CD14-positive monocyte (primary cell): ENCODE measurements around the gene TP73. TPM values are rescaled to one million over a fixed set of nuclear protein-coding genes. Genes with fewer than 3 reads are reported as not detected.
A peak's percentile ranks its signal among the peaks of the same experiment; 100 is the strongest.

ENCODE experiments used
- DNase-seq, 3 donors: peaks; one replicate each; pipeline ENCODE4 v3.0.0-alpha.2; 2011 to 2022
- H2AFZ ChIP-seq: 2 replicates; pipeline ENCODE4 v1.6.0; 2012; ENCODE audit warnings: mild to moderate bottlenecking, low read depth, low read length, inconsistent platforms; ENCODE audit not compliant: insufficient read depth, poor library complexity, severe bottlenecking
- H3K27ac ChIP-seq, 2 donors: 1 replicate in 1 of 2; 2 replicates in 1 of 2; pipeline ENCODE4 v1.5.1; 2012 to 2013; ENCODE audit warnings: low read length in 2 of 2, control low read depth in 1 of 2, inconsistent platforms in 1 of 2, low read depth in 1 of 2, mild to moderate bottlenecking in 1 of 2
- H3K27me3 ChIP-seq, 2 donors: one replicate each; pipeline versions ENCODE4 v1.6.0 to v1.6.1; 2011 to 2013; ENCODE audit warnings: low read length in 2 of 2; ENCODE audit not compliant: control insufficient read depth in 2 of 2, insufficient read depth in 2 of 2
- H3K36me3 ChIP-seq, 2 donors: replicated peaks in 1 of 2; 1 replicate in 1 of 2; 2 replicates in 1 of 2; pipeline versions ENCODE4 v1.5.1 to v1.6.1; 2012 to 2013; ENCODE audit warnings: low read length in 2 of 2, control low read depth in 1 of 2, inconsistent platforms in 1 of 2, mild to moderate bottlenecking in 1 of 2; ENCODE audit not compliant: insufficient read depth in 2 of 2, control insufficient read depth in 1 of 2
- H3K4me1 ChIP-seq, 2 donors: 1 replicate in 1 of 2; 2 replicates in 1 of 2; pipeline versions ENCODE4 v1.5.1 to v1.6.1; 2012 to 2013; ENCODE audit warnings: low read length in 2 of 2, control low read depth in 1 of 2, inconsistent platforms in 1 of 2, mild to moderate bottlenecking in 1 of 2, moderate library complexity in 1 of 2; ENCODE audit not compliant: insufficient read depth in 2 of 2, control insufficient read depth in 1 of 2
- H3K4me2 ChIP-seq: replicated peaks from 2 replicates; pipeline ENCODE3; 2012; ENCODE audit warnings: low read length, moderate library complexity, mild to moderate bottlenecking; ENCODE audit not compliant: poor library complexity, severe bottlenecking; ENCODE audit errors: extremely low read depth
- H3K4me3 ChIP-seq, 3 experiments: fragments of 200-600 bp in 1 of 3; sonication (generic) in 1 of 3; replicated peaks in 1 of 3; 1 replicate in 2 of 3; 2 replicates in 1 of 3; pipeline ENCODE4 v1.5.1; 2011 to 2013; ENCODE audit warnings: low read length in 3 of 3, mild to moderate bottlenecking in 3 of 3, control low read depth in 2 of 3, low read depth in 2 of 3, inconsistent platforms in 1 of 3, moderate library complexity in 1 of 3
- H3K79me2 ChIP-seq: 2 replicates; pipeline ENCODE4 v1.6.0; 2012; ENCODE audit warnings: mild to moderate bottlenecking, control low read depth, inconsistent platforms, low read length, moderate library complexity; ENCODE audit not compliant: insufficient read depth
- H3K9ac ChIP-seq: 2 replicates; pipeline ENCODE4 v1.6.0; 2017; ENCODE audit warnings: low read length, mild to moderate bottlenecking; ENCODE audit not compliant: insufficient read depth, poor library complexity, severe bottlenecking
- H3K9me3 ChIP-seq, 2 donors: replicated peaks in 1 of 2; 1 replicate in 1 of 2; 2 replicates in 1 of 2; pipeline versions ENCODE4 v1.5.1 to v1.6.1; 2012 to 2013; ENCODE audit warnings: low read length in 2 of 2, control low read depth in 1 of 2; ENCODE audit not compliant: control insufficient read depth in 1 of 2, insufficient read depth in 1 of 2
- H4K20me1 ChIP-seq: 2 replicates; pipeline ENCODE4 v1.6.0; 2012; ENCODE audit warnings: mild to moderate bottlenecking, low read length, control low read depth, moderate library complexity; ENCODE audit not compliant: insufficient read depth
- H3K27ac Mint-ChIP-seq, 7 donors: one replicate each; pipeline ENCODE4 v1.8.0; 2020; ENCODE audit warnings: mild to moderate bottlenecking in 7 of 7, mixed read lengths in 7 of 7, moderate library complexity in 6 of 7, inconsistent platforms in 2 of 7
- H3K27me3 Mint-ChIP-seq, 3 donors: one replicate each; pipeline ENCODE4 v1.8.0; 2021 to 2022; ENCODE audit warnings: low read depth in 3 of 3, mild to moderate bottlenecking in 3 of 3, mixed read lengths in 3 of 3, moderate library complexity in 3 of 3, inconsistent platforms in 1 of 3
- H3K36me3 Mint-ChIP-seq, 2 donors: one replicate each; pipeline ENCODE4 v1.8.0; 2020; ENCODE audit warnings: mixed read lengths in 2 of 2, inconsistent platforms in 1 of 2, mild to moderate bottlenecking in 1 of 2
- H3K4me1 Mint-ChIP-seq: one replicate; pipeline ENCODE4 v1.8.0; 2020; ENCODE audit warnings: mild to moderate bottlenecking, mixed read lengths
- H3K4me3 Mint-ChIP-seq, 2 donors: one replicate each; pipeline ENCODE4 v1.8.0; 2020; ENCODE audit warnings: mild to moderate bottlenecking in 2 of 2, mixed read lengths in 2 of 2, moderate library complexity in 1 of 2
- H3K9me3 Mint-ChIP-seq, 7 donors: one replicate each; pipeline ENCODE4 v1.8.0; 2020 to 2022; ENCODE audit warnings: mixed read lengths in 7 of 7, mild to moderate bottlenecking in 6 of 7, moderate library complexity in 6 of 7, inconsistent platforms in 2 of 7
- WGBS: methylation state at CpG from one replicate; pipeline ENCODE4 v1.1.5; 2013; ENCODE audit warnings: missing lambda C conversion rate; ENCODE audit not compliant: insufficient coverage; 5-methylcytosine and 5-hydroxymethylcytosine counted together
- intact Hi-C, 2 donors: fragments of 100-400 bp; cut with micrococcal nuclease; formaldehyde crosslinking; loops; one replicate each; pipeline versions ENCODE4 v1.15.0 to v1.15.1; 2023
- polyA plus RNA-seq, 3 donors: library from polyadenylated mRNA; depleted of rRNA in 1 of 3; unstranded in 2 of 3; stranded (reverse) in 1 of 3; fragments of 300-500 nt in 2 of 3; fragments of >200 nt in 1 of 3; fragmentation: Illumina TruSeq in 2 of 3; gene quantifications; 1 replicate in 2 of 3; 2 replicates in 1 of 3; pipeline ENCODE4 v1.2.3, GENCODE V29; 2012 to 2021
- TF ChIP-seq, protein P1 (sequence below): fragments of 200-600 bp; IDR thresholded peaks from one replicate; pipeline ENCODE4 v1.8.0; 2022; ENCODE audit warnings: antibody characterized with exemption, mild to moderate bottlenecking

TP73 gene
- polyA plus RNA-seq, 3 donors = 0.21 to 0.42 TPM; not detected in 1

DNA sequence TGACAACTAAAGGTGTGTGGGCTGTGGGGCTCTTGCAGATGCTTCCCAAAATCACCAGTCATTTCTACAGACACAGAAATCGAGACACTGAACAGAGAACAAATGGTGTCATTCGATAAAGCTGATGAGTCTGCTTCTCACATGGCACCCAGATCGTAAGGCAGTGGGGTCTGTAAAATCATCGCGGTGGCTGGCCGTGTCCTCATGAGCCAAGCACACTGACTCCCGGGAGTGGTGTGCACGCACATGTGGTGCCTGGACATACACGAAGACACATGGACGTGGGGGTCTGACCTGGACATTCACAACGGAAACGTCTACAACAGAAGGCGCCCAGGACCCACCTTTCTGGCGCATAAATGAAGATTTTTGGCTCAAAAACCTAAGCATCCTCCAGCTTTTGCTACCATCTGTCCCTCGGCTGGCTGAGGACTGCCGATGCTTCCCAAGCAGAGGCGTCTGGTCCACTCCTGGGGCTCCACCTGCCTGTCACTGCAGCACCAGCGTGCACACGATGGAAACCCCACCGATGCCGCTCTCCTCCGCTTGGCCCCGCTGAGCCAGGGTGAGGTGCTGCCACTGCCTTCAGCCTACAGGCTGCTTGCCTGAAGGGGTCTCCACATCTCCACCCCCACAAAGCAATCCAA, 127.1 kb downstream of the TP73 start:
- H3K4me3 ChIP-seq = no peak overlapping the region
- H4K20me1 ChIP-seq = peaks cover 6% of the 10 kb centered on the region
- no peak overlapping the region for H2AFZ ChIP-seq
- Mint-ChIP-seq H3K9me3 (no peaks in the 10 kb centered on the region), H3K36me3 (peaks cover 50 to 61% of the 10 kb centered on the region in 2 donors), H3K27me3 (peaks cover 1 to 2% (median 1%) of the 10 kb centered on the region in 3 donors), H3K4me3 (no peak overlapping the region), H3K27ac (peak overlapping the region in 1 of 7 donors; percentile 28), H3K4me1 (peaks cover 11% of the 10 kb centered on the region)
- peaks cover 11 to 13% of the 10 kb centered on the region in 2 donors for H3K4me1 ChIP-seq
- no peak overlapping the region for H3K27ac ChIP-seq
- no peak for DNase-seq
- H3K79me2 ChIP-seq = no peaks in the 10 kb centered on the region
- H3K27me3 ChIP-seq = no peaks in the 10 kb centered on the region
- 95% methylated on average over 23 of the region's 23 CpGs for WGBS
- H3K9ac ChIP-seq = no peak overlapping the region
- no peak overlapping the region for H3K4me2 ChIP-seq
- intact Hi-C loops = loop anchor here in 1 of 2 donors (10.0 kb wide), 2 partner anchors 125 to 155 kb away; partner anchors contain the start of genes C1orf174 and TPRG1L
- TF ChIP-seq, protein P1, sequence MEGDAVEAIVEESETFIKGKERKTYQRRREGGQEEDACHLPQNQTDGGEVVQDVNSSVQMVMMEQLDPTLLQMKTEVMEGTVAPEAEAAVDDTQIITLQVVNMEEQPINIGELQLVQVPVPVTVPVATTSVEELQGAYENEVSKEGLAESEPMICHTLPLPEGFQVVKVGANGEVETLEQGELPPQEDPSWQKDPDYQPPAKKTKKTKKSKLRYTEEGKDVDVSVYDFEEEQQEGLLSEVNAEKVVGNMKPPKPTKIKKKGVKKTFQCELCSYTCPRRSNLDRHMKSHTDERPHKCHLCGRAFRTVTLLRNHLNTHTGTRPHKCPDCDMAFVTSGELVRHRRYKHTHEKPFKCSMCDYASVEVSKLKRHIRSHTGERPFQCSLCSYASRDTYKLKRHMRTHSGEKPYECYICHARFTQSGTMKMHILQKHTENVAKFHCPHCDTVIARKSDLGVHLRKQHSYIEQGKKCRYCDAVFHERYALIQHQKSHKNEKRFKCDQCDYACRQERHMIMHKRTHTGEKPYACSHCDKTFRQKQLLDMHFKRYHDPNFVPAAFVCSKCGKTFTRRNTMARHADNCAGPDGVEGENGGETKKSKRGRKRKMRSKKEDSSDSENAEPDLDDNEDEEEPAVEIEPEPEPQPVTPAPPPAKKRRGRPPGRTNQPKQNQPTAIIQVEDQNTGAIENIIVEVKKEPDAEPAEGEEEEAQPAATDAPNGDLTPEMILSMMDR = no peak
- peaks cover 58% of the 10 kb centered on the region in 2 donors for H3K36me3 ChIP-seq
- H3K9me3 ChIP-seq = no peaks in the 10 kb centered on the region

DNA sequence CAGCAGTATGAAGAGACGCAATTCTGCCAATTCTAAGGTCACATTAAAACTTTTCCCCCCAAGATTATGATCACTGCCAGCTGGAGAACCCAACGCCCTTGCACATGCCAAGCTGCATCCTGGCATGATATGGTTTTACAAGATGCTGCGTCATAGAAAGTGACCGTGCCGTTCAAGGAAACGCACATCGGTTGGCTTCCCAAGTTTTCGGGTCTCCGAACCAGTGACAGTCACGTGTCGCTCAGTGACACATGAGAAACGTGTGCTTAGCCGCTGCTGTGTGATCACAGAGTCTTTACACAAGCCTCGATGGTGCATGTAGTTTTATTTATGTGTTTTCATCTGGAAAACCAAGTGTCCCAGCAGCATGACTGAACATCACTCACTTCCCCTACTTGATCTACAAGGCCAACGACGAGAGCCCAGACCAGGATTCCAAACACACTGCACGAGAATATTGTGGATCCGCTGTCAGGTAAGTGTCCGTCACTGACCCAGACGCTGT, 127.6 kb downstream of the TP73 start:
- Histone ChIP-seq H3K9me3 (no peaks in the 10 kb centered on the region), H3K4me3 (no peak overlapping the region), H3K4me1 (peaks cover 11 to 12% of the 10 kb centered on the region in 2 donors), H3K4me2 (no peak overlapping the region), H3K27ac (no peak overlapping the region), H3K9ac (no peak overlapping the region), H3K27me3 (no peaks in the 10 kb centered on the region), H3K36me3 (peaks cover 64% of the 10 kb centered on the region in 2 donors), H4K20me1 (peaks cover 6% of the 10 kb centered on the region), H3K79me2 (no peaks in the 10 kb centered on the region), H2AFZ (no peak overlapping the region)
- Mint-ChIP-seq H3K4me3 (no peak overlapping the region), H3K9me3 (no peaks in the 10 kb centered on the region), H3K4me1 (peaks cover 10% of the 10 kb centered on the region), H3K27ac (peak overlapping the region in 2 of 7 donors; percentile 14 to 28), H3K27me3 (peaks cover 0 to 1% (median 1%) of the 10 kb centered on the region in 3 donors), H3K36me3 (peaks cover 56 to 66% of the 10 kb centered on the region in 2 donors)
- intact Hi-C loops = loop anchor here in 1 of 2 donors (10.0 kb wide), 2 partner anchors 125 to 155 kb away; partner anchors contain the start of genes C1orf174 and TPRG1L
- DNase-seq = no peak
- TF ChIP-seq, protein P1 = no peak
- 92% methylated on average over 11 of the region's 20 CpGs for WGBS
